MM.1S (cell line): ENCODE measurements around the gene ARHGAP42.

Experiments
- DNase-seq: peaks from one replicate; pipeline ENCODE4 v3.0.0-alpha.2; 2015
- H2AFZ ChIP-seq: fragments of 300-600 bp; sonication (generic); 2 replicates; pipeline ENCODE4 v1.6.0; 2016; ENCODE audit warnings: antibody characterized with exemption, low read length
- H3F3A ChIP-seq: fragments of 300-600 bp; sonication (generic); 2 replicates; pipeline ENCODE4 v1.6.1; 2016; ENCODE audit warnings: mild to moderate bottlenecking, antibody characterized with exemption, low read length, moderate library complexity, mixed read lengths; ENCODE audit not compliant: insufficient read depth
- H3K27ac ChIP-seq: fragments of 300-600 bp; sonication (generic); 2 replicates; pipeline ENCODE4 v1.5.1; 2016; ENCODE audit warnings: mild to moderate bottlenecking, low read length
- H3K27me3 ChIP-seq: fragments of 300-600 bp; sonication (generic); replicated peaks from 2 replicates; pipeline ENCODE4 v1.6.0; 2016; ENCODE audit warnings: low read length; ENCODE audit not compliant: insufficient read depth
- H3K36me3 ChIP-seq: fragments of 300-600 bp; sonication (generic); replicated peaks from 2 replicates; pipeline ENCODE4 v1.6.1; 2016; ENCODE audit warnings: mild to moderate bottlenecking, low read length, mixed read lengths; ENCODE audit not compliant: insufficient read depth
- H3K4me1 ChIP-seq: fragments of 300-600 bp; sonication (generic); 2 replicates; pipeline ENCODE4 v1.6.1; 2016; ENCODE audit warnings: low read length, mixed read lengths
- H3K4me2 ChIP-seq: fragments of 300-600 bp; sonication (generic); 2 replicates; pipeline ENCODE4 v1.6.0; 2016; ENCODE audit warnings: low read depth, low read length
- H3K4me3 ChIP-seq: fragments of 300-600 bp; sonication (generic); 2 replicates; pipeline ENCODE4 v1.5.1; 2016; ENCODE audit warnings: low read length, mixed read lengths
- H3K79me2 ChIP-seq: fragments of 300-600 bp; sonication (generic); 2 replicates; pipeline ENCODE4 v1.6.1; 2016; ENCODE audit warnings: mixed run types, low read length, mixed read lengths
- H3K9ac ChIP-seq: fragments of 300-600 bp; sonication (generic); 2 replicates; pipeline ENCODE4 v1.6.1; 2016; ENCODE audit warnings: low read length, mixed read lengths
- H3K9me2 ChIP-seq: fragments of 300-600 bp; sonication (generic); replicated peaks from 2 replicates; pipeline ENCODE4 v1.6.1; 2016; ENCODE audit warnings: mild to moderate bottlenecking, low read length, mixed read lengths; ENCODE audit not compliant: insufficient read depth
- H3K9me3 ChIP-seq: fragments of 300-600 bp; sonication (generic); replicated peaks from 2 replicates; pipeline ENCODE4 v1.6.1; 2016; ENCODE audit warnings: mild to moderate bottlenecking, low read length, mixed read lengths; ENCODE audit not compliant: insufficient read depth
- H4K20me1 ChIP-seq: fragments of 300-600 bp; sonication (generic); 2 replicates; pipeline ENCODE4 v1.6.1; 2016; ENCODE audit warnings: mild to moderate bottlenecking, low read length, moderate library complexity, mixed read lengths; ENCODE audit not compliant: insufficient read depth
- CTCF ChIP-seq: fragments of 300-600 bp; sonication (generic); IDR thresholded peaks from 2 replicates; pipeline ENCODE4 v1.5.1; 2016; ENCODE audit warnings: antibody characterized with exemption, low read length, mixed read lengths
- EZH2 ChIP-seq: fragments of 300-600 bp; sonication (generic); optimal IDR thresholded peaks from 2 replicates; pipeline ENCODE3; 2017; ENCODE audit warnings: low read depth, mild to moderate bottlenecking, antibody characterized with exemption, low read length, mixed read lengths
- EZH2phosphoT487 ChIP-seq: fragments of 300-600 bp; sonication (generic); IDR thresholded peaks from 2 replicates; pipeline ENCODE4 v1.6.1; 2018; ENCODE audit warnings: antibody characterized with exemption, low read length

The ARHGAP42 gene

GRCh38 chr11:100815787-100816330, 128.8 kb downstream of the ARHGAP42 start:
- no peaks in the 10 kb centered on the region for H3K79me2 ChIP-seq

GRCh38 chr11:100816823-100817222, 129.7 kb downstream of the ARHGAP42 start:
- DNase-seq: no peak
- no peaks in the 10 kb centered on the region for H3K27me3 ChIP-seq
- no peak overlapping the region for H3K4me3 ChIP-seq
- H4K20me1 ChIP-seq: no peaks in the 10 kb centered on the region
- no peaks in the 10 kb centered on the region for H3K9me3 ChIP-seq
- H3K9ac ChIP-seq: no peak overlapping the region
- H3F3A ChIP-seq: no peaks in the 10 kb centered on the region
- H3K36me3 ChIP-seq: no peaks in the 10 kb centered on the region
- no peaks in the 10 kb centered on the region for H3K79me2 ChIP-seq
- TF ChIP-seq CTCF: no peak
- no peaks in the 10 kb centered on the region for H3K4me1 ChIP-seq
- H2AFZ ChIP-seq: no peak overlapping the region
- H3K4me2 ChIP-seq: no peak overlapping the region
- H3K27ac ChIP-seq: no peak overlapping the region
- H3K9me2 ChIP-seq: no peaks in the 10 kb centered on the region

More at GRCh38 chr11:100815787-100816330, 128.8 kb downstream of the ARHGAP42 start:
- Histone ChIP-seq H3K9ac (no peak overlapping the region), H3K4me3 (no peak overlapping the region), H3K4me2 (no peak overlapping the region), H3K9me3 (no peaks in the 10 kb centered on the region), H2AFZ (no peak overlapping the region), H3K4me1 (no peaks in the 10 kb centered on the region), H4K20me1 (no peaks in the 10 kb centered on the region), H3K27me3 (no peaks in the 10 kb centered on the region), H3K9me2 (no peaks in the 10 kb centered on the region), H3K27ac (no peak overlapping the region), H3K36me3 (no peaks in the 10 kb centered on the region), H3F3A (no peaks in the 10 kb centered on the region)
- DNase-seq: no peak
- TF ChIP-seq EZH2 (no peak), EZH2phosphoT487 (no peak), CTCF (no peak)

DNA sequence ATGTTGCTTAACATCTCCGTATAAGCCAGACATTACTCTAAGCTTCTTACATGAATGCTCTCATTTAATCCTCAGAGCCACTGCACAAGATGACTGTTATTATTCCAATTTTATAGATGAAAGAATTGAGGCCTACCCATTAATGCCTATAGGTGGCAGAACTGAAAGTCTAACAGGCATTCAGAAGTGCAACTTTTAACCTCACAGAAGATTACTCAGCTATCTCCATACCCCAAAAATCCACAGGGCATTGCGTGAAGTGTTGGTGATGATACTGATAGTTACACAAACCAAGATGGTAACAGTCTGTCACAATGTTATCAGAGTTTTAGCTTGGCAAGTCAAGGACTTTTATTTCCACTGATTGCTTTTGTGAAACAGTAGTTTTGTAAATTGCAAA, 130.5 kb downstream of the ARHGAP42 start:
- Histone ChIP-seq H3K27ac (no peak overlapping the region), H2AFZ (no peak overlapping the region), H3K79me2 (no peaks in the 10 kb centered on the region), H3K27me3 (no peaks in the 10 kb centered on the region), H3K4me2 (no peak overlapping the region), H3K36me3 (no peaks in the 10 kb centered on the region), H3K4me1 (no peaks in the 10 kb centered on the region), H3K9me2 (no peaks in the 10 kb centered on the region), H3K9ac (no peak overlapping the region), H3F3A (no peaks in the 10 kb centered on the region), H3K9me3 (no peaks in the 10 kb centered on the region), H3K4me3 (no peak overlapping the region), H4K20me1 (no peaks in the 10 kb centered on the region)
- TF ChIP-seq CTCF (no peak; the same call in 1 of the 2 replicates), EZH2phosphoT487 (no peak), EZH2 (no peak)
- no peak for DNase-seq
